ENCODE measurements around the gene HES3.

HES3 gene

DNA sequence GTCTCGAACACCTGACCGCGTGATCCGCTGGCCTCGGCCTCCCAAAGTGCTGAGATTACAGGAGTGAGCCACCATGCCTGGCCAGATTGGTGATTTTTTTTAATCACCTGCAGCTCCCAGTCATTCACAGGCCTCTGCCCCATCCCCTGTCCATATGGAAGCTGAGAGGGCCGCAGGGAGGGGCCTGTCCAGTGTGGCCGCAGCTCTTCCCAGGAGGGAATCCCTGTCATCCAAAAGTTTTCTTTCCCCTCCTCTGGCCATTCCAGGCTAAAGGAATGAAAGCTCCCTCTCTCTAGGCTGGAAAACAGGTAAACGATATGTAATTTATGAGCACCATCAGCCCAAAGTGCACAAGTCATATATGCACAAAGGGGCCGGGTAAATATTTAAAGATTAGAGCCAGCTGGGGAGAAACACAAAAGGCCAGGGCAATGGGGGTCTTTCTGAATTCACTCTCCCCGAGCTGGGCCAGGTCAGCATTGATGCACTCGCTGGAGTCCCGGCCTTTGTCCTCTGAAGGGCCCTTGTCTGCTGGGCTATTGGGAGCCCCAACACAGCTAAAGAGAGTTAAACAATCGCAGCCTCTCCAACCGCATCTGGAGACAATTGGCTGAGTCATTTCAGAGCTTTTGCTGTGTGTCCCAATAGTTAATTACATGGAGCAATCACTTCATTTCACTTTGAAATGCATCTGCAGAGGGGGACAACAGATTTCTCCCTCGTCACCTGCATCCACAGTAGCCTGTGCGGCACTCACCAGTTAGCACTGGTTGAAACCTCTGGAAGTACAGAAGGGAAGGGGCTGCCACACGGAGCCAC is 3.8 kb upstream of the HES3 start:
- Histone ChIP-seq H3K4me3 (ENCODE audit: low read depth, low read length) (peak overlapping the region; percentile 10), H3K27ac (ENCODE audit: low read depth, low read length) (peak overlapping the region; percentile 77), H3K27me3 (ENCODE audit: control insufficient read depth, insufficient read depth, low read length) (peaks cover 49% of the 10 kb centered on the region), H3K9ac (ENCODE audit: low read length) (peak overlapping the region; percentile 54), H3K4me1 (ENCODE audit: control insufficient read depth, insufficient read depth, low read length) (peaks cover 44% of the 10 kb centered on the region), H3K9me3 (ENCODE audit: control insufficient read depth, insufficient read depth, low read depth, low read length) (no peaks in the 10 kb centered on the region), H3K36me3 (ENCODE audit: control insufficient read depth, insufficient read depth, low read length) (no peaks in the 10 kb centered on the region)

DNA sequence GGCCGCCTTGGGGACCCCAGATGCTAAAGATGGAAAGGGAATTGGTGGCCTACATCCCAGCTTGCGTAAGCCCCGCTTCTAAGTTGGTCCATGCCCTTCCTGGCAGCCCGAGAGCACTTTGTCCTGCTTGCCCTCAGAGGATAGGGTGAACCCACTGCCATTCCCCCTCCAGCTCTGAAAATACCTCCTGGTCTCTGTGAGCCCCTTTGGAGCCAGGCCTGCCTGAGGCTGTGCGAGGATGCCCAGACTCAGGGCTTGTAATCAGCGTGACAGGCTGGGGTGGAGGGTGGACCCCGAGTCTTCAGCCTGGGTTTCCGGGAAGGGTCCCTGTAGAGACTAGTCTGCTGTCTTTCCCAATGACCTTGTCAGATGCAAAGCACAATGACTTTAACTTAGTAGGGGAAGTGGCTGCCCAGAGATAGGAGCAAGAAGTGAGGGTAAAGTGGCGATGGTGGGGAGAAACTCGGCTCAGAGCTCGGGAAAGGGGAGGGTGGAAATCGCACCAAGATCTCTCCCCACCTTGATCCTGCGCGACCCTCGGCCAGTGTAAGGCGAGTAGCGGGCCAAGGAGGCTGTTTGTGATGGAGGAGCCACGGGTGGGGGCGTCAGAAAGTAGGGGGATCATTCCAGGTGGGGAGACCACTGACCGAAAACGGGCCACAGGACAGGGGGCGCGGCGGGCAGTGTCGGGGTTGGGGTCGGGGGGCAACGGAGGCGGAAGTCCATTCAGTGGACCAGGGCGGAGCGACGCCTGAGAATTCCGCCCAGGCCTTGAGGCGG is 2.7 kb upstream of the HES3 start:
- H3K9me3 ChIP-seq (ENCODE audit: control insufficient read depth, insufficient read depth, low read depth, low read length) = no peaks in the 10 kb centered on the region
- H3K4me3 ChIP-seq (ENCODE audit: low read depth, low read length) = peak overlapping the region; percentile 33
- no peak overlapping the region for H3K27ac ChIP-seq (ENCODE audit: low read depth, low read length)
- H3K4me1 ChIP-seq (ENCODE audit: control insufficient read depth, insufficient read depth, low read length) = peaks cover 42% of the 10 kb centered on the region
- peaks cover 56% of the 10 kb centered on the region for H3K27me3 ChIP-seq (ENCODE audit: control insufficient read depth, insufficient read depth, low read length)
- peak overlapping the region; percentile 51 for H3K9ac ChIP-seq (ENCODE audit: low read length)
- no peaks in the 10 kb centered on the region for H3K36me3 ChIP-seq (ENCODE audit: control insufficient read depth, insufficient read depth, low read length)

DNA sequence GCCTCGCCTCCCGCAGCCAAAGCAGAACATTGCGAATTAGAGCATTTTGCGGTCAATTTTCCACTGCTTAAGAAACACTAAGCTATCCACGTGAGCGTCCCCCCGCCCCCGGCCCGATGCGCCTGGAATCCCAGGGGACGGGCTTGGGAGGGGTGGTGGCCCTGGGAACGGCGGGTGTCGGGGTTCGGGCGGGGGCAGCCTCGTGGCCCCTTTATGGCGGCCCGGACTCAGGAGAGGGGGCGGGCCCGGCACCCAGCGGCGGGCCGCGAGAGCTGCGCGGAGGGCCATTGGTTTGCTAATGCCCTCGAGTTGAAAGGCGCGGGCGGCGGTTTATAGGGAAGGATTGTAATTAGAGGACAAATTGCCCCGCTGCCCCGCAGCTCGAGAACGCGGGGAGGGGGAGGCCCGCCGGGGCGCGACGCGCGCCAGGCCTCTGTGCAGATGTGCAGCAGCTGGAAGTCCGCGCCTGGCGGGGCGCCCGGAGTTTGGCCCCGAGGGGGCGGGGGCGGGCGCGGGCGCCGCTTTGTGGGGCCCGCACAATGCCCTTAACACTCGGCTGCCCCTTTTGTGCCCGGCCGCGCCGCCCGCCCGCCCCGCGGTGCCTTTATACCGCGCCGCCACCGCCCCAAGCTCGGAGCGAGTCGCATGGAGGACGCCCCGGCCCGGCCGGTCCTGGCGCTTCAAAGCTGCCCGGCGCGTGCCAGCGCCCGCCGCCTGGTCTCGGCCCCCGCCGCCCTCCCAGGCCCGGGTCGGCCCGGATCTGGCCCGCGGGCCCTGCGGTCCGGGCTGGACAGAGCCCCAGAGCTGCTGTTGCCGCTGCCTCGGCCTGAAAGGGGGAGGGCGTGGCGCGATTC is 1.9 kb upstream of the HES3 start:
- Histone ChIP-seq H3K4me3 (ENCODE audit: low read depth, low read length) (peak overlapping the region; percentile 35), H3K9ac (ENCODE audit: low read length) (peak overlapping the region; percentile 51), H3K36me3 (ENCODE audit: control insufficient read depth, insufficient read depth, low read length) (no peaks in the 10 kb centered on the region), H3K27ac (ENCODE audit: low read depth, low read length) (no peak overlapping the region), H3K27me3 (ENCODE audit: control insufficient read depth, insufficient read depth, low read length) (peaks cover 63% of the 10 kb centered on the region), H3K4me1 (ENCODE audit: control insufficient read depth, insufficient read depth, low read length) (peaks cover 45% of the 10 kb centered on the region), H3K9me3 (ENCODE audit: control insufficient read depth, insufficient read depth, low read depth, low read length) (no peaks in the 10 kb centered on the region)

DNA sequence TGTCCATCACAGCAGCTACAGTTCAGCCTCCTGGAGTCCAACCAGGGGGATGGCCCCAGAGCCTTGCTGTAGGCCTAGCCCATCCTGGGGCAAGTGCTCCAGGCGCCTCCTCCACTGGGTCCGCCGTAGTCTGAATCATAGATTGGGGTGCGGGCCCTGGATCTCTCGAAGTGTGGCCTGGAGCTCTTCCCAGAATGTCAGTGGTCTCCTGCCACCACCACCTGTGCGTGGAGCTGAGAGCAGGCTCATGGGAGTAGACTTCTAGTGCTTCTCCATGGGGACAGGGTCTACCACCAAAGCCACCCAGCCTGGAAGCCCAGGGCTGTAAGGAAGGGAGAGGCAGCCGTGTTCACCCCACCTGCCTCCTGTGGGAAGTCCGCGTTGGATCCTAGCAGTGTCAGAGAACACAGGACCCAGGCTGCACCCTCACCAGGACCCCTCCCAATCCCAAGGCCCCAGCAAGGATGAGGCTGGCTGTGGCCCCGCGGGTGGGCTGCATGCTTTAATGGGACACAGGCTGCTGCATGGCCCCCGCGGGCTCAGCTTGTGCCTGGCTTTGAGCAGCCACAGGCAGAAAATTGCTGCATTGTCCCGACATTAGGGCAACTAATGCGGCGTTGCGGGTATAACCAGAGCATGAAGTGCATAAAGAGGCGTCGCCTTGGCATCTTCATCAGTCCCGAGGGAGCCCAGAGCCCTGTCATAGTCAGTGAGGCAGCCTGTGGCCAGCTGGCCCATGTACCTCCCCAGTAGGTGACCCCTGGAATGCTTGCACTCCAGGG is 735 bp upstream of the HES3 start:
- no peaks in the 10 kb centered on the region for H3K36me3 ChIP-seq (ENCODE audit: control insufficient read depth, insufficient read depth, low read length)
- no peak overlapping the region for H3K9ac ChIP-seq (ENCODE audit: low read length)
- peak overlapping the region; percentile 30; the same call in 1 of the 2 replicates for H3K4me3 ChIP-seq (ENCODE audit: low read depth, low read length)
- no peaks in the 10 kb centered on the region for H3K9me3 ChIP-seq (ENCODE audit: control insufficient read depth, insufficient read depth, low read depth, low read length)
- no peak overlapping the region for H3K27ac ChIP-seq (ENCODE audit: low read depth, low read length)
- peaks cover 42% of the 10 kb centered on the region for H3K4me1 ChIP-seq (ENCODE audit: control insufficient read depth, insufficient read depth, low read length)
- H3K27me3 ChIP-seq (ENCODE audit: control insufficient read depth, insufficient read depth, low read length) = peaks cover 74% of the 10 kb centered on the region

DNA sequence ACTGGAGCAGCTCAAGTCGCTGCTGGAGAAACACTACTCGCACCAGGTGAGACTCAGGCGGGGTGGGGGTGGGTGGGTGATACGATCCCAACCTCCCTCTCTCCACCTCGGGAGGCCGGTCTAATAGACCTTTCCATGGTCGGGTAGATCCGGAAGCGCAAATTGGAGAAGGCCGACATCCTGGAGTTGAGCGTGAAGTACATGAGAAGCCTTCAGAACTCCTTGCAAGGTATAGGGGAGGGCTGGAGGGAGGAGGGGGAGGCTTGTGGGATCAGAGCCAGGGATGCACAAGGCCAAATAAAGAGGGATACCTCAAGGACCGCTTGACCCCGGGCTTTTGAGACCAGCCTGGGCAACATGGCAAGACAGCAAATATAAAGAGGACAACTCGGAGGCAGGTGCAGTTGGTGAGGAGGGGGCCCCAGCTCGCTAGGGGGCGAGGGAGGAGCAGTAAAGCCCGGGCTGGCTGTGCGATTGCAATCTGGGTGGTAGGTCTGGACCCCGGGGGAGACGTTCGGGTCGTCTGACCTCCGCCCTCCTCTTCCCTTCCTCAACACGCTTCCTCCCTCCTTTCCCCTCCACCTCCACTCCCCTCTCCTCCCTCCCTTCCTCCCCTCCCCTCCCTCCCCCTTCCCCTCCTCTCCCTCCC is 546 bp downstream of the HES3 start:
- peaks cover 87% of the 10 kb centered on the region for H3K27me3 ChIP-seq (ENCODE audit: control insufficient read depth, insufficient read depth, low read length)
- H3K9me3 ChIP-seq (ENCODE audit: control insufficient read depth, insufficient read depth, low read depth, low read length) = no peaks in the 10 kb centered on the region
- no peaks in the 10 kb centered on the region for H3K36me3 ChIP-seq (ENCODE audit: control insufficient read depth, insufficient read depth, low read length)
- H3K27ac ChIP-seq (ENCODE audit: low read depth, low read length) = no peak overlapping the region
- H3K4me3 ChIP-seq (ENCODE audit: low read depth, low read length) = peak overlapping the region; percentile 71
- no peak overlapping the region for H3K9ac ChIP-seq (ENCODE audit: low read length)
- H3K4me1 ChIP-seq (ENCODE audit: control insufficient read depth, insufficient read depth, low read length) = peaks cover 39% of the 10 kb centered on the region

DNA sequence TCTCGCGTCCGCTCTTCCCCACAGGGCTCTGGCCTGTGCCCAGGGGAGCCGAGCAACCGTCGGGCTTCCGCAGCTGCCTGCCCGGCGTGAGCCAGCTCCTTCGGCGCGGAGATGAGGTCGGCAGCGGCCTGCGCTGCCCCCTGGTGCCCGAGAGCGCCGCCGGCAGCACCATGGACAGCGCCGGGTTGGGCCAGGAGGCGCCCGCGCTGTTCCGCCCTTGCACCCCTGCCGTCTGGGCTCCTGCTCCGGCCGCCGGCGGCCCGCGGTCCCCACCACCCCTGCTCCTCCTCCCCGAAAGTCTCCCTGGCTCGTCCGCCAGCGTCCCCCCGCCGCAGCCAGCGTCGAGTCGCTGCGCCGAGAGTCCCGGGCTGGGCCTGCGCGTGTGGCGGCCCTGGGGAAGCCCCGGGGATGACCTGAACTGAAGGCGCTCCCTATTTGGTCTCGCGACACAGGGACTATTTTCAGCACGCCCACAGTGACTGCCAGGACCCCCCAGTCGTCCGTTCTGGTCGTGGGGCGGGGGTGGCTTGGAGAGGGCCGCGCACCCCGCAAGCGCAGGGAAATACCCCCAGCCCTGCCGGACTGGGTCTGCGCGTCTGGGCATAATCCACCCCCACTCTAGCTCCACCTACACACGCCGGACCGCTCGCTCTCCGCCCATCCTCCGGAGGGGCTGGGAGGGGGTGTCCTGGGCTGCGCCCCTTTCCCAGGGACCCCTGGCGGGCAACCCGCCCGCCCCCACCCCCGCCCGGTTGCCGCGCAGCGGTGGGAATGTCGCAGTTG is 1.3 kb downstream of the HES3 start:
- no peaks in the 10 kb centered on the region for H3K36me3 ChIP-seq (ENCODE audit: control insufficient read depth, insufficient read depth, low read length)
- no peaks in the 10 kb centered on the region for H3K9me3 ChIP-seq (ENCODE audit: control insufficient read depth, insufficient read depth, low read depth, low read length)
- peak overlapping the region; percentile 71 for H3K4me3 ChIP-seq (ENCODE audit: low read depth, low read length)
- peaks cover 90% of the 10 kb centered on the region for H3K27me3 ChIP-seq (ENCODE audit: control insufficient read depth, insufficient read depth, low read length)
- no peak overlapping the region for H3K27ac ChIP-seq (ENCODE audit: low read depth, low read length)
- H3K9ac ChIP-seq (ENCODE audit: low read length) = peak overlapping the region; percentile 43
- peaks cover 34% of the 10 kb centered on the region for H3K4me1 ChIP-seq (ENCODE audit: control insufficient read depth, insufficient read depth, low read length)

DNA sequence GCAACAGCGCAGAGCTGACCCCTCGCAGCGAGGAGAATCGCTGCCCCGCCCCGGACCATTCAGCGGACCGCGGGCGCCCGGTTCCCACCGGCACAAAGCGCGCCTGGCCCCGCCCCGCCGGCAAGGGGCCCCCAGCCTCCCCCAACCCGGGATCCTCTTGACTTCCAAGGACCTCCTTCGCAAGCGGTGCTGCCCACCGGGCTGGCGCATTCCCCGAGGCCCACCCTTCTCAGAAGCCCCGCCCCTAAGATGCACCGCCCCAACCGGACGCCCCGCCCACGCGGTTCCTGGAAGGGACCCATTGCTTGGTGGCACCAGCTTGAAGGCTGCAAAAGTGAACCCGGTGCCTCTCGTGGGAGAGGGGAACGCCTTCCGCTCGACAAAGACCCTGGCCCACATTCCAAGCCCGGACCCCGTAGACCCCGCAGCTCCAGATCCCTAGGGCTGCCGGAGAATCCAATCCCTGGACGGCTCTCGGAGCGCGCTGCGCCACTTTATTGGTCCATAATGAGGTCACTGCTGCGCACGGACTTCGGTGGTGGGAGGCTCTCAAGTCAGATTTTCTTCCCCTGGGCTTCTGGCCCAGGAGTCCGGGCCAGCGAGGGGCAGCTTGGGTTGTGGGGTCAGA is 2.0 kb downstream of the HES3 start:
- H3K27me3 ChIP-seq (ENCODE audit: control insufficient read depth, insufficient read depth, low read length) = peaks cover 90% of the 10 kb centered on the region
- H3K36me3 ChIP-seq (ENCODE audit: control insufficient read depth, insufficient read depth, low read length) = no peaks in the 10 kb centered on the region
- peak overlapping the region; percentile 35 for H3K9ac ChIP-seq (ENCODE audit: low read length)
- no peak overlapping the region for H3K27ac ChIP-seq (ENCODE audit: low read depth, low read length)
- no peaks in the 10 kb centered on the region for H3K9me3 ChIP-seq (ENCODE audit: control insufficient read depth, insufficient read depth, low read depth, low read length)
- peaks cover 27% of the 10 kb centered on the region for H3K4me1 ChIP-seq (ENCODE audit: control insufficient read depth, insufficient read depth, low read length)
- H3K4me3 ChIP-seq (ENCODE audit: low read depth, low read length) = peak overlapping the region; percentile 71

DNA sequence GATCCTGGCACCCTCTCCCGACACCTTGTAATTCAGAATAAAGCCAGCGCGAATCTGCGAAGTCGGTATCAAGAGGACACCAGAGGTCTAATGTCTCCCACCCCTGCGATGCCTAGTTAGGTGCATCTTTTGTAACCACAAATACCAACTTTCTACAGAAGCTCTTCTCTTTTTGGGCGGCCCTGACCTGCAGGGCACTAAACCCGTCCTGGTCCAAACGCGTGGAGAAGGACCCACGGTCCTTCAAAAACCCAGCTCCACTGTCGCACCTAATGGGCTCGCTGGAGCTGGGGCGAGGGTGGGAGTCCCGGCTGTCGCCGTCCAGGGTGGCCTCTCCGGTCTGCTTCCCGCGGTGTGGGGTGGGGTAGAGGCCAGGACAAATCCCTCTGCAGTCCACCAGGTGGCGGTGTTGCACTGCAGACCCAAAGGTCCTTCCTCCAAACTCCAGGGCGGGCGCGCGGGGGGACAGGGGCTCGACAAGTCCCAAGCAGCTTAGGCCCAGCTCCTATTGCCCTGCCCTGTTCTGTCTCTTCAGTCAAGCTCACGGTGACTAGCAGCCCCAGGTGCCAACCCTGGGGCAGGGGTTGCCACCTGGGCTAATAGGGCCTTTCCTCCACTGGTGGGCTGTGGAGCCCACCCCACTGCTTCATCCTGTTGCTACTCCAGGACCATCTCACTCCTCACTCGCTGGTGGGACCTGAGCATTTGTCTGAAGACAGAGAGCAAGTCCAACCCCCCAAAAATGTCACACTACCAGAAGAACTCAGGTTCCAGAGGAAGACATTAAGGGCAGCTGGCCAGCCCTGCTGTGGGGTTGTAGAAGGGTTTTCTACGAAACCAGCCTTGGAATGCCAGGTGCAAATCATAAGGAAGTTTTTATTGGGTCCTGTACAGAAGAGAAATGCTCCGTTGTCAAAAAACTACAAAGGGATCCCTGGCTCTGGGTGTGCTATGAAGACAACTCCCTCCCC is 2.8 kb downstream of the HES3 start:
- peak overlapping the region; percentile 71 for H3K4me3 ChIP-seq (ENCODE audit: low read depth, low read length)
- H3K4me1 ChIP-seq (ENCODE audit: control insufficient read depth, insufficient read depth, low read length) = peaks cover 20% of the 10 kb centered on the region
- peak overlapping the region; percentile 35 for H3K9ac ChIP-seq (ENCODE audit: low read length)
- H3K27me3 ChIP-seq (ENCODE audit: control insufficient read depth, insufficient read depth, low read length) = peaks cover 90% of the 10 kb centered on the region
- no peaks in the 10 kb centered on the region for H3K9me3 ChIP-seq (ENCODE audit: control insufficient read depth, insufficient read depth, low read depth, low read length)
- H3K27ac ChIP-seq (ENCODE audit: low read depth, low read length) = no peak overlapping the region
- H3K36me3 ChIP-seq (ENCODE audit: control insufficient read depth, insufficient read depth, low read length) = no peaks in the 10 kb centered on the region
